SIG-M5 (cell line): ENCODE data around the gene FAM240A.

Experiments used
- DNase-seq: peaks from one replicate; lab custom pipeline; 2025; lab: John Stamatoyannopoulos, UW

Gene FAM240A

GRCh38 chr3:46626039-46626438 lies 13.7 kb downstream of the FAM240A start:
- no peak for DNase-seq

DNA sequence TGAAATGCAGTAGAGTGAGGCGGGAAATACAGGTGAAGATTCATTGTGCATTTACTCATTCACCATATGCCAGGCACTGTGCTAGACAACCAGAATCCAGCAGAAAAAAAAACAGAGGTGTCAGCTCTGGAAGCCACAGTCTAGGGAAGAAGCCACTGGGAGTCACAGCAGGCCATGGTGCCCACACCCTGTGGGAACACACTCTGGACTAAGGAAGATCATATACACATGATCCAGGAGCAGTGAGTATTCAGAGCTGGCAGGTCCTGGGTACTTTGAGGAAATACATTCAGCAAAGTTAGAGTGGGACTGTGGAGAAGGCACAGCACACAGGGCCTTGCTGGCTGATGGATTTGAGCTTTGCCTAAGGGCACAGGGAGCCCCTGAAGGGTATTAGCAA lies 14.8 kb downstream of the FAM240A start:
- no peak for DNase-seq

DNA sequence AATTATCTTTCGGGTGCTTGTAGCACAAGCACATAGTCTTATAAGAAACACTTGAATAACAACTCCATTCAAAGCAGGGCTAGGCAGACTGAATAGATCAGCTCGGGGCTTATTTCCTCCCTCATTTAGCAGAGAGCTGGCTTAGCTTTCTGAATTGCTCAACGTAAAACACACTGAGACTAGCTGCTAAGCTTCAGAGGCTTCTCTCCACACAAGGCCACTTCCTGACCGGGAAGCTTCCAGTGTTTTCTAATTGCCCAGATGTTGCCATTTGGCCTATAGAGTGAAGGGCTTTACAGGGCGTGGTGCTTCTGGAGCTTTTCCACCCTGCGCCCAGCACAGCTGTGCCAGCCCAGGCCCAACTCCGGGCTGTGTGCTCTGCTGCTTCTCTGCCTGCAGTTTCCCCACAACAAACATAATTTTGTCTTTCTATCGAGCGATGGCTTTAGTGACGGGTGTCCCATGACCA lies 16.6 kb downstream of the FAM240A start:
- DNase-seq: no peak

GRCh38 chr3:46629551-46630517 lies 17.5 kb downstream of the FAM240A start:
- no peak for DNase-seq

GRCh38 chr3:46632792-46633191 lies 20.5 kb downstream of the FAM240A start:
- DNase-seq: no peak

DNA sequence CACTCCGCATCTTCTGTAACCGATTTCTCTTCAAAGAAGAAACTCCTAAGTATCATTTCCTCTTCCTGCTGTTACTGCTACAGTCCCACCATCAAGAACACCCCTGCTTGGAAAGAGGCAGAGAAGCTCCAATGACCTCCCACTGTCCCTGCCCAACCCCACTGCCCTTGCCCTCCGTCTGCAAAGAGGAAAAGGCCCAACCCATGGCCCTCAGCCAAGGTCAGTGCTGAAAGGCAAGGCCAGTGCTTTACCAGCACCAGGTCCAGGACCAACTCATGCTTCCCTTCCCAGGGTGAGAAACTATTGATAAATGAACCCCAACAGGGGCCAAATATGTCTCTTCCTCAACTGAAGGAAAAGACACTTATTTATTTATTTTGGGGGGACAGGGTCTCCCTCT lies 22.5 kb downstream of the FAM240A start:
- DNase-seq: no peak

GRCh38 chr3:46639221-46639620 lies 26.9 kb downstream of the FAM240A start:
- DNase-seq: no peak

DNA sequence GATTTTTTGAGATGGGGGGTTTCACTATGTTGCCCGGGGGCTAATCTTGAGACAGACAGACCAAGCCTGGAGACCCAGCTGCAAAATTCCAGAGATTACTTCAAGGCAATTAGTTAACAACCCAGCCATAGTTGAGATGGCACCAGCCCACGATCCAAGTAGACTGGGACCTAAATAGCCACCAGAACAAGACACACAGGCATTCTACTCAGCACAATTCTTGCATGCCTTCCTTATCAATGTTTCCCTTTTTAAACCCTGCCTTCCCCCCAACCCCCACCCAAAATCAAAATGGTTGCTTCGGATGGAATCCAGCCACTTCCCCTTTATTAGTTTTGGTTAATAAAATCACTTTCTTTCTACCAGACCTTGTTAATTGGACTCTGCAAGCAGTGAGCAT lies 28.6 kb downstream of the FAM240A start:
- no peak for DNase-seq

DNA sequence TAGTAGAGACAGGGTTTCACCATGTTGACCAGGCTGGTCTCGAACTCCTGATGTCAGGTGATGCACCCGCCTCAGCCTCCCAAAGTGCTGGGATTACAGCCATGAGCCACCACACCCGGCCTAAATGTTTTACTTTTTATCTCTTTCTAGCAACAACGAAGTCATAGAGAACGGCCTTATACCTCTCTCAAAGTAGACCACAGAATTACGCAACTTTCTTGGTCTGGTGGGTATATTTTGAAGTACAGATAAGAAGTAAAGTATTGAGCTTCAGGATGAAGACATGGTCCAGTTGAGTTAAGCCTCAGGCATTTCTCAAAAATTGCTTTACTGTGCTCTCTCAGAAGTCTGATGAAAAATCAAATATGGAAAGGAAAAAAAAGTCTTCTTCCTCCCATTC lies 30.6 kb downstream of the FAM240A start:
- no peak for DNase-seq

DNA sequence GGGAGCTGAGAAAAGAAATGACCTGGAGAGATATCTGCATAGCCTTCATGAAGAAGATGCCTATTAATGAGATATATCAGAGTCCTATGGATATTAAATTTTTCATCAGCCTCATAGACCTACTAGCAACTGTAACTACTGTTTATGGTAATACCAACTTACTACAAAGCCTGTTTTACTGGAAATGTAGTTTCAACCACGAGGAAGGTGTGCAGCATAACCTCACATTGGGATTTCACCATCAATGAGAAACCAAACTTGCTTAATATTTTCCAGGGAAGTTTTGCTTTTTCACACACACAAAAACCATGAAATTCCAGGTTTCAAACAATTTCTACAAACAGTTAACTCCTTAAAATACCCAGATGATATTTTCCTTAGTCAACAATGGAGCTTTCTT lies 31.4 kb downstream of the FAM240A start:
- DNase-seq: no peak

- DNase-seq: no peak
These were observed 34.4 kb downstream of the FAM240A start for GRCh38 chr3:46646700-46647099.

DNA sequence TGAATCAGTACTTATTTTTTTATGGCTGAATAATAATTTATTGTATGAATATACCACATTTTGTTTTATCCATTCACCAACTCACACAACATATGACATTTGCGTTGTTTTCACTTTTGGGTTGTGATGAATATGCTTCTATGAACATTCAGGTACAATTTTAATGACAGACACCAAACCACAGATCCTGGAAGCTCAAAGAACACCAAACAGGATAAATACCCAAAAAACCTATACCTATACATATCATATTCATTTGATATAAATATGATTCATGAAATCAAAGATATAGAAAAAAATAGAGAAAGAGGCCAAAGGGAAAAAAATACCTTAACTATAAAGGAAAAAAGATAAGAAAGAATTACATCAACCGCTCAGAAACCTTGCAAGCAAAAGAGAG lies 35.8 kb downstream of the FAM240A start:
- DNase-seq: no peak

GRCh38 chr3:46649436-46649835 lies 37.1 kb downstream of the FAM240A start:
- DNase-seq: no peak

GRCh38 chr3:46651084-46651483 lies 38.8 kb downstream of the FAM240A start:
- DNase-seq: no peak

GRCh38 chr3:46655271-46655670 lies 42.9 kb downstream of the FAM240A start:
- DNase-seq: no peak

DNA sequence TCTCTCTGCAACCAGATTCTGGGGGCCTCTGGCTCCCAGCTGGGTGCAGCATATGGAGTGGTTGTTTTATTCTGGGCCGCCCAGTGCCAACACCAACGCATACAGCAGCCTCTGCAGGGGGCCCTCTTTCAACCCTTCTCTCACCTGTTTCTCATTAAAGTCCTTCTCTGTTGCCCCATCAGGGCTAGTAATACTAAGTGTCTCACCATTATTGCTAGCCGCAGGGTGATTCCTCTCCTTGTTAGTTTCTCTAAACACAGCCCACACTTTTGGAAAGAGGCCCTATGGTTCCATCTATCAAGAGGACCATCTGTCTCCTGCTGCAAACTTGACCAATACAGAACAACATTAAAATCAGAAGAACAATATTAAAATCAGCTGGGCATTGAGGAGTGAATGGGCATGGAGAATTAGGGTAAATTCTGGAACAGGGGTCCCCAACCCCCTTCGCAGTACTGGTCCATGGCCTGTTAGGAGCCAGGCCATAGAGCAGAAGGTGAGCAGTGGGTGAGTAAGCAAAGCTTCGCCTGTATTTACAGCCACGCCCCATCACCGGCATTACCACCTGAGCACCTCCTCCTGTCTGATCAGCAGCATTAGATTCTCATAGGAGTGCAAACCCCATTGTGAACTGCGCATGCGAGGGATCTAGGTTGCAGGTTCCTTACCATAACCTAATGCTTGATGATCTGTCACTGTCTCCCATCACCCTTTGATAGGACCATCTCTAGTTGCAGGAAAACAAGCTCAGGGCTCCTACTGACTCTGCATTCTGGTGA lies 44.6 kb downstream of the FAM240A start:
- DNase-seq: no peak

DNA sequence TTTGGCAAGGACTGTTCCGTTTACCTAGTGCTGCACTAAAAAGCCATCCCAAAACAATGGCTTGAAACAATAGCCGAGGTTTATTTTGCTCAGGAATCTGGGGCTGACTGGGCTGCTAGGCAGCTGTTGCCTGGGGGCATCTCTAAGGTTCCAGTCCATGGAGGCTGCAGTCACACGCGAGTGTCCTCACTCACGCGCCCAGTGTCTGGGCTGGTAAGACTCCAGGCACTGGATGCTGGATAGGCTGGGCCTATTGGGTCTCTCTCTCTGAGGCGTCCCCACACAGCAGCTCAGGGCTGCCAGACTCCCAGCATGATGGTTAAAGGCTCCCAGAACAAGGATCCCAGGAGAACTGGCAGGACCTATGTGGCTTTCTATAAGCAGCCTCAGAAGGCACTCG lies 47.0 kb downstream of the FAM240A start:
- DNase-seq: no peak

DNA sequence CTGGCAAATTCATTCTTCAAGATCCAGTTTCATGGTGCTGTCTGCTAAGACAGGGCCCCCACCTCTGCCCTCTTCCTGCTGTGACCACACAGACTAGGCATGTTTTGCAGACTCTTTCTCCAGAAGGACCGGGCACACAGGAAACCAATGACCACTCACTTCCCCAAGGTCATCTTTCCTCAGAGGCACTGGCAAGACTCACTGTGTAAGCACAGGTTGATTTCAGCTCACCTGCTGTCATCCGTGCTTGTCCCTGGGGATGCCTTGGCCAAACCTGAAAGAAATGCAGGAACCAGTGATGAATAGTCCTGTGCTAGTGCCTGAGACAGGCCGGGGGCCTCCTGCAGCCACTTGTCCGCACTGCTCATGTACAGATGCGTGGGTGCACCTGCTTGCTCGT lies 47.7 kb downstream of the FAM240A start:
- DNase-seq: no peak

DNA sequence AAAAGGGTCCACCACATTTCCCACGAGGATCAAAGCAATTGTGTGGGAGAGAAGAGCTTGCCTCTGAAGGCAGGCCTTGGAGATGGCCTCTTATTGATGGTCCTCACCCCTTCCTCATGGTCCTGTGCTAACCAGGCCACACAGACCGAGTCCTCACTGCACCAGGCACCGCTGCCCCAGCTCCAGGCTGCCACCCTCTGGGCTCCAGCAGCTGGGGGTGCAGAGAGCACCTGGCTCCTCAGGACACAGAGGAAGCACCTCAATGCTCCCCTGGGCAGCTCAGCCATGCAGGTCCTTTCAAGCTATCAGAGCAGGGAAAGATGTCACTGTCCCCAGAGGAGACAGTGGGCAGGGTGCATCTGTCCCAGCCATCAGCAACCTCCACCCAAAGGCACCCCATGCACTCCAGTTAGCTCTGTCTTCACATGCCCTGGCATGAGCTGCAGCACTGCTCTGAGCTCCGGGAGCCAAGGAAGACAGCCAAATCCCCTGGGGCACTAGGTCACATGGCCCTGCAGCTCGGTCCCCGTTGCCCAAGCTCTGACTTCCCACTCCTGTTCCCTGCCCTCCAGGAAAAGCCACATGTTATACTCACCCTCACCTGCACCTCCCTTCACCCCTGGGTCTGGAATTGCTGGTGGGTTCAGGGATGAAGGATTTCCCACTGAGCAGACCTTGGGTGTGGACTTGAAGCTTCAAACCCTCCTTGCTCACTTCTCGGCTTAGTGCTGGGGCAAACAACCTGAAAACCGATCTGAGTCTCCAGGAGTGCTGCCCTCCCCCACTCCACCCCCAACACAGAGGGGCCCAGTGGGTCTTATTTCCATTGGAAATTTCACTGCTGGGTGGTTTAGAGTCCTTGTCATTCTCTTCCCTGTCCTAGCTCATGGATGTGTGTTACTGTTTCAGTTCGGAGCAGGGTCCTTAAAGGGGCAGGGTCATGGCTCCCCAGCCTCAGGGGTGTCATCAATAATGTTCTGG lies 48.5 kb downstream of the FAM240A start:
- no peak for DNase-seq

GRCh38 chr3:46661776-46662766 lies 49.7 kb downstream of the FAM240A start:
- no peak for DNase-seq
